HCT116 (cell line): Measurements from ENCODE around the gene HMCN2. TPM values are rescaled to one million over a fixed set of nuclear protein-coding genes. Genes with fewer than 3 reads are reported as not detected.

Source experiments
- ATAC-seq: fragments of 200-7000 bp; cut with Tn5 transposase; 2 replicates; pipeline ENCODE4 v1.9.1; 2020; ENCODE audit warnings: mild to moderate bottlenecking, moderate library complexity
- BruUV-seq: library from RNA; stranded (reverse); fragments of 400-500 nt; replicated peaks from 2 replicates; lab custom pipeline; 2021; lab: Mats Ljungman, UMichigan
- CTCF ChIA-PET: fragments of 300-600 bp; sonication (Branson Sonifier 250); formaldehyde crosslinking; loops from one replicate; lab custom pipeline; 2021; ENCODE audit warnings: antibody characterized with exemption; lab: Charles Lee
- POLR2A ChIA-PET: fragments of 300-600, 350-600 bp; sonication (Branson Sonifier 250); formaldehyde crosslinking; loops from one replicate; lab custom pipeline; 2021; ENCODE audit warnings: antibody characterized with exemption; lab: Charles Lee
- RAD21 ChIA-PET, 2 experiments: fragments of 300-600 bp; sonication (Branson Sonifier 250); formaldehyde crosslinking; loops; one replicate each; lab custom pipeline; 2023; ENCODE audit warnings: low total read pairs in 2 of 2; ENCODE audit not compliant: uncharacterized antibody in 2 of 2, unreplicated experiment in 2 of 2, low non-redundant PET in 1 of 2; lab: Charles Lee
- DNase-seq: peaks from one replicate; pipeline ENCODE4 v3.0.0-alpha.2; 2010; ENCODE audit warnings: low read depth, low spot score
- H2AFZ ChIP-seq: fragments of 200-600 bp; shearing (Covaris generic), sonication (generic); 2 replicates; pipeline ENCODE4 v1.6.1; 2017; ENCODE audit warnings: low read depth, mixed run types, mixed read lengths, antibody characterized with exemption, low read length; ENCODE audit not compliant: poor library complexity, severe bottlenecking
- H3K27ac ChIP-seq: 2 replicates; pipeline ENCODE4 v1.5.1; 2012; ENCODE audit warnings: low read depth, low read length
- H3K27me3 ChIP-seq: fragments of 200-600 bp; sonication (generic); 2 replicates; pipeline ENCODE4 v1.6.1; 2016; ENCODE audit warnings: mixed run types, low read length, mixed read lengths; ENCODE audit not compliant: insufficient read depth
- H3K36me3 ChIP-seq, 2 experiments: fragments of 200-500 bp in 1 of 2; fragments of 200-600 bp in 1 of 2; sonication (Bioruptor generic) in 1 of 2; sonication (generic) in 1 of 2; 2 replicates each; pipeline versions ENCODE4 v1.5.1 to v1.6.1; 2014 to 2016; ENCODE audit warnings: low read length in 2 of 2, inconsistent platforms in 1 of 2, mixed read lengths in 1 of 2, mixed run types in 1 of 2; ENCODE audit not compliant: insufficient read depth in 2 of 2, control insufficient read depth in 1 of 2
- H3K4me1 ChIP-seq, 2 experiments: fragments of 200-600 bp in 1 of 2; sonication (generic) in 1 of 2; 2 replicates each; pipeline versions ENCODE4 v1.5.1 to v1.6.1; 2012 to 2017; ENCODE audit warnings: low read length in 2 of 2, inconsistent platforms in 1 of 2, mild to moderate bottlenecking in 1 of 2, mixed read lengths in 1 of 2, mixed run types in 1 of 2, moderate library complexity in 1 of 2; ENCODE audit not compliant: insufficient read depth in 2 of 2, control insufficient read depth in 1 of 2
- H3K4me2 ChIP-seq: fragments of 200-600 bp; sonication (generic); 2 replicates; pipeline ENCODE4 v1.6.1; 2017; ENCODE audit warnings: mixed run types, low read length, mixed read lengths
- H3K4me3 ChIP-seq, 2 experiments: fragments of 200-600 bp in 1 of 2; sonication (generic) in 1 of 2; replicated peaks in 1 of 2; 2 replicates each; pipeline ENCODE4 v1.5.1; 2011 to 2016; ENCODE audit warnings: low read length in 2 of 2, control low read depth in 1 of 2, low read depth in 1 of 2, mild to moderate bottlenecking in 1 of 2, mixed read lengths in 1 of 2, mixed run types in 1 of 2
- H3K79me2 ChIP-seq: fragments of 200-600 bp; sonication (generic); 2 replicates; pipeline ENCODE4 v1.6.1; 2017; ENCODE audit warnings: mild to moderate bottlenecking, mixed run types, low read length, moderate library complexity, mixed read lengths; ENCODE audit not compliant: insufficient read depth
- H3K9ac ChIP-seq: fragments of 200-600 bp; sonication (generic); 2 replicates; pipeline ENCODE4 v1.6.1; 2016; ENCODE audit warnings: low read length, mixed read lengths
- H3K9me2 ChIP-seq: fragments of 200-600 bp; sonication (generic), shearing (Covaris generic); 2 replicates; pipeline ENCODE4 v1.6.1; 2017; ENCODE audit warnings: mixed run types, mild to moderate bottlenecking, moderate library complexity; ENCODE audit not compliant: insufficient read depth
- H3K9me3 ChIP-seq, 2 experiments: fragments of 200-500 bp in 1 of 2; fragments of 200-600 bp in 1 of 2; sonication (Bioruptor generic) in 1 of 2; sonication (generic) in 1 of 2; 2 replicates each; pipeline ENCODE4 v1.6.1; 2014 to 2017; ENCODE audit warnings: low read length in 2 of 2, mixed read lengths in 2 of 2, inconsistent platforms in 1 of 2, low read depth in 1 of 2, mild to moderate bottlenecking in 1 of 2, mixed run types in 1 of 2, moderate library complexity in 1 of 2; ENCODE audit not compliant: control insufficient read depth in 1 of 2, insufficient read depth in 1 of 2
- H4K20me1 ChIP-seq: fragments of 200-600 bp; sonication (generic), shearing (Covaris generic); 2 replicates; pipeline ENCODE4 v1.6.1; 2017; ENCODE audit warnings: mixed run types, mild to moderate bottlenecking, moderate library complexity; ENCODE audit not compliant: insufficient read depth
- ATF3 ChIP-seq: IDR thresholded peaks from 2 replicates; pipeline ENCODE4 v1.6.1; 2012
- CBX3 ChIP-seq: IDR thresholded peaks from 2 replicates; pipeline ENCODE4 v1.6.1; 2012; ENCODE audit warnings: low read depth
- EGR1 ChIP-seq: IDR thresholded peaks from 2 replicates; pipeline ENCODE4 v1.6.1; 2012; ENCODE audit warnings: low read depth
- ELF1 ChIP-seq: IDR thresholded peaks from 2 replicates; pipeline ENCODE4 v1.6.1; 2012; ENCODE audit warnings: low read depth, borderline replicate concordance
- EZH2 ChIP-seq: fragments of 200-600 bp; sonication (generic); IDR thresholded peaks from 2 replicates; pipeline ENCODE4 v1.6.1; 2017; ENCODE audit warnings: antibody characterized with exemption, mixed run types
- EZH2phosphoT487 ChIP-seq: fragments of 200-600 bp; IDR thresholded peaks from 2 replicates; pipeline ENCODE4 v1.6.1; 2018; ENCODE audit warnings: antibody characterized with exemption, borderline replicate concordance
- MAX ChIP-seq: IDR thresholded peaks from 2 replicates; pipeline ENCODE4 v1.6.1; 2012
- POLR2A ChIP-seq: IDR thresholded peaks from 2 replicates; pipeline ENCODE4 v1.7.0; 2011; ENCODE audit warnings: borderline replicate concordance; ENCODE audit not compliant: insufficient read depth, insufficient read length; ENCODE audit errors: extremely low read depth
- RAD21 ChIP-seq: IDR thresholded peaks from 2 replicates; pipeline ENCODE4 v1.6.1; 2012; ENCODE audit warnings: low read depth, mild to moderate bottlenecking
- REST ChIP-seq: IDR thresholded peaks from 2 replicates; pipeline ENCODE4 v1.6.1; 2012; ENCODE audit warnings: low read depth
- SIN3A ChIP-seq: IDR thresholded peaks from 2 replicates; pipeline ENCODE4 v1.6.1; 2012; ENCODE audit warnings: low read depth
- TCF7L2 ChIP-seq: IDR thresholded peaks from 2 replicates; pipeline ENCODE4 v1.7.0; 2011; ENCODE audit warnings: borderline replicate concordance, inconsistent platforms; ENCODE audit not compliant: insufficient read depth, insufficient read length; ENCODE audit errors: extremely low read depth
- ZBTB33 ChIP-seq: IDR thresholded peaks from 2 replicates; pipeline ENCODE4 v1.6.1; 2011; ENCODE audit warnings: mild to moderate bottlenecking, low read length, moderate library complexity; ENCODE audit not compliant: insufficient replicate concordance; ENCODE audit errors: extremely low read depth
- intact Hi-C: fragments of 100-400 bp; cut with micrococcal nuclease; formaldehyde crosslinking; loops from 2 replicates; pipeline ENCODE4 v1.10.0; 2022
- total RNA-seq: library from RNA; stranded (reverse); gene quantifications from one replicate; pipeline ENCODE4 v1.2.1, GENCODE V29; 2021; ENCODE audit not compliant: unreplicated experiment

The HMCN2 gene
- total RNA-seq, 1 experiment from 2014 or later, result 0.22 TPM

GRCh38 chr9:130321539-130321938, 56.0 kb downstream of the HMCN2 start:
- ChIA-PET CTCF (no interaction called here), RAD21 (no interaction called here), POLR2A (no interaction called here)
- H3K4me2 ChIP-seq, result no peak overlapping the region
- no peaks in the 10 kb centered on the region for H3K79me2 ChIP-seq
- H2AFZ ChIP-seq, result no peak overlapping the region
- peaks cover 12% of the 10 kb centered on the region; the same call in 1 of the 2 replicates for H3K27me3 ChIP-seq
- H3K36me3 ChIP-seq, result no peaks in the 10 kb centered on the region
- H3K4me1 ChIP-seq, result peaks cover 0 to 9% of the 10 kb centered on the region in 2 experiments; a peak in 2 of 4 replicates
- H4K20me1 ChIP-seq, result no peaks in the 10 kb centered on the region
- no peaks in the 10 kb centered on the region for H3K9me2 ChIP-seq
- no peak for TF ChIP-seq RAD21
- no peak for TF ChIP-seq ZBTB33
- TF ChIP-seq ELF1, result no peak
- no peak for TF ChIP-seq MAX
- no peak for TF ChIP-seq REST
- no peak for TF ChIP-seq SIN3A
- TF ChIP-seq TCF7L2, result no peak
- no peak for TF ChIP-seq CBX3
- no peak for TF ChIP-seq EGR1
- TF ChIP-seq POLR2A, result no peak
- TF ChIP-seq EZH2phosphoT487, result no peak
- no peak for TF ChIP-seq EZH2
- no peak for TF ChIP-seq ATF3
- DNase-seq (no peak), ATAC-seq (no peak)
- intact Hi-C loops, result no loop called here
- no peak overlapping the region for H3K9ac ChIP-seq
- BruUV-seq, result no TSS peak
- no peak overlapping the region for H3K27ac ChIP-seq
- H3K9me3 ChIP-seq, result no peaks in the 10 kb centered on the region
- no peak overlapping the region for H3K4me3 ChIP-seq
